Renal cortical epithelial cell (primary cell): ENCODE results near the gene DNALI1. TPM values are rescaled to one million over a fixed set of nuclear protein-coding genes. Genes with fewer than 3 reads are reported as not detected.
"Not testable (repeated sequence)": the region's sequence is repeated elsewhere in the genome, so short reads cannot be mapped to it uniquely, and the experiment has no call there.

ENCODE experiments used
- DNase-seq: peaks from one replicate; pipeline ENCODE4 v3.0.0-alpha.2; 2011; ENCODE audit warnings: low read depth
- total RNA-seq: library from RNA; depleted of rRNA; stranded (reverse); fragments of >200 nt; gene quantifications from 2 replicates; pipeline ENCODE4 v1.2.3, GENCODE V29; 2014

DNALI1 gene
- total RNA-seq, 1 donor from 2014 or later: 11.0 TPM

GRCh38 chr1:37553927-37554808, 2.6 kb upstream of the DNALI1 start, which contains the start of gene SNIP1:
Gene SNIP1 (minus strand): TSS chr1:37554293. CDS start chr1:37554229, 64 bp downstream.
- peak; percentile 90 for DNase-seq

- DNase-seq: no peak
Observed at GRCh38 chr1:37557402-37557801, 662 bp downstream of the DNALI1 start.

- no peak for DNase-seq
Observed at GRCh38 chr1:37558411-37558810, 1.7 kb downstream of the DNALI1 start.

GRCh38 chr1:37559080-37559479, 2.3 kb downstream of the DNALI1 start:
- no peak for DNase-seq

- DNase-seq: not testable (repeated sequence)
Observed at GRCh38 chr1:37559957-37560379, 3.2 kb downstream of the DNALI1 start.

- no peak for DNase-seq
Observed at GRCh38 chr1:37560401-37561132, 3.8 kb downstream of the DNALI1 start.

- no peak for DNase-seq
Observed at GRCh38 chr1:37561133-37562132, 4.7 kb downstream of the DNALI1 start.

GRCh38 chr1:37562984-37563383, 6.2 kb downstream of the DNALI1 start:
- DNase-seq: no peak

- no peak for DNase-seq
Observed at GRCh38 chr1:37564892-37565291, 8.2 kb downstream of the DNALI1 start.

- no peak for DNase-seq
Observed at GRCh38 chr1:37567023-37567422, 10.3 kb downstream of the DNALI1 start.

GRCh38 chr1:37570528-37571334, 14.0 kb downstream of the DNALI1 start:
- no peak for DNase-seq

GRCh38 chr1:37574834-37575480, 18.2 kb downstream of the DNALI1 start:
- no peak for DNase-seq

GRCh38 chr1:37575692-37576091, 19.0 kb downstream of the DNALI1 start:
- DNase-seq: no peak

- DNase-seq: not testable (repeated sequence)
Observed at GRCh38 chr1:37584544-37584943, 27.8 kb downstream of the DNALI1 start.

GRCh38 chr1:37588939-37589338, 32.2 kb downstream of the DNALI1 start:
- DNase-seq: no peak

- no peak for DNase-seq
Observed at GRCh38 chr1:37593726-37594125, 37.0 kb downstream of the DNALI1 start.

- DNase-seq: peak; percentile 90
Observed at GRCh38 chr1:37595440-37596181, 38.9 kb downstream of the DNALI1 start, which contains the start of gene GNL2. Gene GNL2 (minus strand): TSS chr1:37595937. CDS start chr1:37595822, 115 bp downstream.

GRCh38 chr1:37596182-37596667, 39.5 kb downstream of the DNALI1 start:
- DNase-seq: no peak

GRCh38 chr1:37599940-37600339, 43.2 kb downstream of the DNALI1 start:
- no peak for DNase-seq
